ENCODE measurements around the gene KIF24. TPM values are rescaled to one million over a fixed set of nuclear protein-coding genes. Genes with fewer than 3 reads are reported as not detected.
A peak's percentile ranks its signal among the peaks of the same experiment; 100 is the strongest.
"Not testable (repeated sequence)": the region's sequence is repeated elsewhere in the genome, so short reads cannot be mapped to it uniquely, and the experiment has no call there.

KIF24 gene
- total RNA-seq, 1 donor from 2014 or later = 1.9 TPM

- no peak for DNase-seq (ENCODE audit: low spot score)
Measured at GRCh38 chr9:34326690-34327089, 2.4 kb downstream of the KIF24 start.

- no peak for DNase-seq (ENCODE audit: low spot score)
Measured at GRCh38 chr9:34322899-34323591, 6.0 kb downstream of the KIF24 start.

GRCh38 chr9:34321451-34321850 is 7.6 kb downstream of the KIF24 start:
- DNase-seq (ENCODE audit: low spot score) = no peak

DNA sequence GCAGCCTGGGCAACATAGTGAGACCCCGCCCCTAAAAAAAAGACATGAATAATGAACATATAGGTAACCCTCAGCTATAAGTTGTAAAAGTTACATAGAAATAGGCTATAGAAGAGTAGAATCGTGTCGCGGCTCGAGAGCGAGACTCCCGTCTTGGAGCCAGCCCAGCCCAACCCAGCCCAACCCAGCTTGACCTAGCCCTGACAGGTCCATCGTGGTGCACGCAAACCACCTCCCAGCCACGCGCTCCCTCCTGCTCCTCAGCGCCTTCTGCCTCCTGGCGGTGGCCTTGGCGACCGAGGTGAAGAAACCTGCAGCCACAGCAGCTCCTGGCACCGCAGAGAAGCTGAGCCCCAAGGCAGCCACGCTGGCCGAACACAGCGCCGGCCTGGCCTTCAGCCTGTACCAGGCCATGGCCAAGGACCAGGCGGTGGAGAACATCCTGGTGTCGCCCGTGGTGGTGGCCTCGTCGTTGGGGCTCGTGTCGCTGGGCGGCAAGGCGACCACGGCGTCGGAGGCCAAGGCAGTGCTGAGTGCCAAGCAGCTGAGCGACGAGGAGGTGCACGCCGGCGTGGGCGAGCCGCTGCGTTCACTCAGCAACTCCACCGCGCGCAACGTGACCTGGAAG is 10.8 kb downstream of the KIF24 start:
- DNase-seq (ENCODE audit: low spot score) = no peak

- no peak for DNase-seq (ENCODE audit: low spot score)
Measured at GRCh38 chr9:34317436-34317835, 11.6 kb downstream of the KIF24 start.

DNA sequence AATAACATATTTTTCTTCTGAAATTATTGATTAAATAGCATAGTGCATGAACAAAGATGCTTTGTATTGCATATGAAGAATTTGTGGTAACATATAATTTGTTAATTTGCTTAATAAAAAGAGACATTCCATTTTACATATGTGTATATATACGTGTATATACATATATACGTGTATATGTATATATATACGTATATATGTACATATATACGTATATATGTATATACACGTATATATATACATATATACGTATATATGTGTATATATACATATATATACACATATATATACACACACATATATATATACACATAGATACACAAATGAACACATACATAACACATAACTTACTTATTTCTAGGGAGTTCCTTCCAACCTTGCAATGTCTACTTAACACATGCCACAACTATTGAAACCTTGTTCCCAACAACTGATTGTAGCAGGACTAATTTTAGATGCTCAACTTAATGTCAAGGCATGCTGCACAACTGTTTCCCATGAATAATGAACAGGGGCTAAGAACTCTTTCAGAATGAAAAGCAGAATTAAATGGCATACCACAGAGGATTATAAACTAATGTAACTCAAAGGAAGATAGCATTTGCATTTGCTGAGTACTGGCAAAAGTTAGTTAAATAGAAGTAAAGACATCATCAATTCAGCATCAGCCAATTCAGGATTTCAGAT is 17.4 kb downstream of the KIF24 start:
- no peak for DNase-seq (ENCODE audit: low spot score)

DNA sequence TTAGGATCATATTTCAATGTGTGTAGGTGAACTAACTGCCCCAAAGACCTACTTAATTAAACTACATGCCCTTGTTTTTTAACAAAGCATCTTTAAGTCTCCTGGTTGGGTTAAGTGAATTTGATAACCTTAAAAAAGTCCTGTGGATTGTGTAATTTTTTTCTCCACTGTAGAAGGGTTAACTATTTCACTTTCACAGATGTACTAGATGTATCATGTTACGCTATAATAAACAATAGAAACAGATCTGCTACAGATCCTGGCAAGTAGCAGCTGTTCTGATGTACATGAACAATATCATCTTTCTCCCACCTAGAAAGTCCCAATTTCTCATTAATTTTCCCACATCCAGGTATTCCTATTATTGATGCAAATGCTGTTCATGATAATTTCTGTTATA is 18.9 kb downstream of the KIF24 start:
- no peak for DNase-seq (ENCODE audit: low spot score)

DNA sequence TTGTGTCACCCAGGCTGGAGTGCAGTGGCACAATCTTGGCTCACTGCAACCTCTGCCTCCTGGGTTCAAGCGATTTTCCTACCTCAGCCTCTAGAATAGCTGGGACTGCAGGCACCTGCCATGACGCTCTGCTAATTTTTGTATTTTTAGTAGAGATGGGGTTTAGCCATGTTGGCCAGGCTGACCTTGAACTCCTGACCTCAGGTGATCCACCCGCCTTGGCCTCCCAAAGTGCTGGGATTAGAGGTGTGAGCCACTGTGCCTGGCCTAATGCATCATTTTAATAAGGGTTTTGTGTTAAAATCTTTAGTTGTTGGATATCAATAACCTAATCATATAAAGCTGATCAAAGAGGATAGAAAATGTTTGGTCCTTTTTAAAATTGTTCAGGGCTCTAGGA is 20.8 kb downstream of the KIF24 start:
- not testable (repeated sequence) for DNase-seq (ENCODE audit: low spot score)

GRCh38 chr9:34301064-34301463 is 28.0 kb downstream of the KIF24 start:
- not testable (repeated sequence) for DNase-seq (ENCODE audit: low spot score)

DNA sequence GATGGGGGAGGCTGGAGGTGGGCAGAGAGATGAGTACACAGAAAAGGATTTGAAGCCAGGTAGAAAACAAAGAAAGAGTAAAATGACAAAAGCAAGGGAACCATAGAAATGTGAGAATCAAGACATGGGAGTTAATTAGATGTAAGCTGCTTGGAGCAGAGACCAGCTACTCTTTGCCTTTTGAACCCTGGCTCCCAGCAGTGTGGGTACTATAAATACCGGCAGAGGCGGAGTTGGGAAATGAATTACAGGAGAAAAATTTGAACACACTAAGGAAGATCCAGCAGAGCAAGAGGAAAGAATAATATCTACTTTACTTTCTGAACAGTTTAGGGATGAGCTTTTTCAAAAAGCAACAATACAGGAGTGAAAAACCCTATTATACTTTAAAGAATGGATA is 36.5 kb downstream of the KIF24 start:
- DNase-seq (ENCODE audit: low spot score) = no peak

- DNase-seq (ENCODE audit: low spot score) = no peak
Measured at GRCh38 chr9:34291423-34291822, 37.6 kb downstream of the KIF24 start.

- no peak for DNase-seq (ENCODE audit: low spot score)
Measured at GRCh38 chr9:34291023-34291422, 38.0 kb downstream of the KIF24 start.

- no peak for DNase-seq (ENCODE audit: low spot score)
Measured at GRCh38 chr9:34289159-34289558, 39.9 kb downstream of the KIF24 start.

GRCh38 chr9:34282096-34282495 is 47.0 kb downstream of the KIF24 start:
- DNase-seq (ENCODE audit: low spot score) = no peak

DNA sequence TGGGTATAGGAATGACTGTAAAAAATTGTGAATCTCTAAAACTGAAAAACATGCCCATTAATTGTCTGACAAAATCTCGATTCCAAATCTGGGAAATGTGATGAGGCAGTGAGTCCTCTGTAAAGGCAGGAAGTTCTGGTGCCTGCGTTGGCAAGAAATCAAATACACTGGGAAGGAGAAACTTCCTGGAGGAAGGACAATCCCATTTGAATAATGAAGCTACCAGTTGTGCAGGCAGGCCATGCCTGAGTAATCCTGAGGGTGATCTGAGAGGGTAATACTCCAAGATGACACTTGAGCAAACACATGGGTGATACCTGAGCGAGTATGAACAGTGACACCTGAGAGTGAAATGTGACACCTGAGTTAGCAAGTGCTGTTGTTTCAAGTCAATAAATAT is 49.7 kb downstream of the KIF24 start:
- DNase-seq (ENCODE audit: low spot score) = peak; percentile 11

Other genes with a start within 250 kb of the KIF24 start
- gene DCAF12, start 202.6 kb downstream of the KIF24 start, total RNA-seq = 33.7 TPM
- gene UBAP1, start 150.2 kb downstream of the KIF24 start, total RNA-seq = 45.2 TPM
- 25.5 TPM for gene NUDT2, start 301 bp upstream of the KIF24 start, total RNA-seq
- 94.5 TPM for gene MYORG, start 47.6 kb upstream of the KIF24 start, total RNA-seq
- 24.0 TPM for gene FAM219A, start 129.3 kb upstream of the KIF24 start, total RNA-seq
- gene DNAI1, start 129.5 kb upstream of the KIF24 start, total RNA-seq = 0.52 TPM
- gene ENHO, start 193.7 kb upstream of the KIF24 start, total RNA-seq = 1.7 TPM